Fibroblast of lung (primary cell): ENCODE measurements around the gene SPTBN1.
A peak's percentile ranks its signal among the peaks of the same experiment; 100 is the strongest.

ENCODE experiments used
- CTCF ChIP-seq, 2 donors: IDR thresholded peaks in 1 of 2; conservative IDR thresholded peaks in 1 of 2; 1 replicate in 1 of 2; 2 replicates in 1 of 2; pipeline ENCODE4 v1.5.1; 2011 to 2012; ENCODE audit warnings: low read length in 2 of 2, control low read depth in 1 of 2, inconsistent platforms in 1 of 2, low read depth in 1 of 2, mild to moderate bottlenecking in 1 of 2
- EZH2 ChIP-seq: IDR thresholded peaks from 2 replicates; pipeline ENCODE4 v1.5.1; 2012; ENCODE audit warnings: low read length, control low read depth, mild to moderate bottlenecking; ENCODE audit errors: missing control alignments

GRCh38 chr2:54708584-54709335 lies 252.6 kb downstream of the SPTBN1 start:
- TF ChIP-seq CTCF (conservative IDR thresholded peaks at IDR 0.05 in 1 of 2, IDR thresholded peaks at IDR 0.05 in 1 of 2; ENCODE audit: low read depth in 1 of 2, low read length in 2 of 2) (peak in 1 of 2 donors; percentile 21), EZH2 (peak; percentile 28)
